Measurements from ENCODE around the gene CCL8.

The CCL8 gene

GRCh38 chr17:34300652-34301370 lies 18.4 kb upstream of the CCL8 start:
- H3K4me3 ChIP-seq (ENCODE audit: low read depth, low read length), result no peak overlapping the region
- H3K27ac ChIP-seq (ENCODE audit: low read depth, low read length), result no peak overlapping the region
- H3K36me3 ChIP-seq (ENCODE audit: control insufficient read depth, insufficient read depth, low read length), result no peaks in the 10 kb centered on the region
- no peaks in the 10 kb centered on the region for H3K9me3 ChIP-seq (ENCODE audit: control insufficient read depth, insufficient read depth, low read depth, low read length)
- peaks cover 9% of the 10 kb centered on the region; the same call in 1 of the 2 replicates for H3K4me1 ChIP-seq (ENCODE audit: control insufficient read depth, insufficient read depth, low read length)
- no peak overlapping the region for H3K9ac ChIP-seq (ENCODE audit: low read length)
- H3K27me3 ChIP-seq (ENCODE audit: control insufficient read depth, insufficient read depth, low read length), result peaks cover 5% of the 10 kb centered on the region

- no peaks in the 10 kb centered on the region for H3K36me3 ChIP-seq (ENCODE audit: control insufficient read depth, insufficient read depth, low read length)
- peaks cover 9% of the 10 kb centered on the region; the same call in 1 of the 2 replicates for H3K4me1 ChIP-seq (ENCODE audit: control insufficient read depth, insufficient read depth, low read length)
- no peaks in the 10 kb centered on the region for H3K9me3 ChIP-seq (ENCODE audit: control insufficient read depth, insufficient read depth, low read depth, low read length)
- peaks cover 5% of the 10 kb centered on the region for H3K27me3 ChIP-seq (ENCODE audit: control insufficient read depth, insufficient read depth, low read length)
- no peak overlapping the region for H3K4me3 ChIP-seq (ENCODE audit: low read depth, low read length)
- H3K9ac ChIP-seq (ENCODE audit: low read length), result no peak overlapping the region
- no peak overlapping the region for H3K27ac ChIP-seq (ENCODE audit: low read depth, low read length)
Measured at GRCh38 chr17:34301986-34302385, 17.2 kb upstream of the CCL8 start.

GRCh38 chr17:34302636-34303035 lies 16.6 kb upstream of the CCL8 start:
- Histone ChIP-seq H3K4me1 (ENCODE audit: control insufficient read depth, insufficient read depth, low read length) (peaks cover 9% of the 10 kb centered on the region; the same call in 1 of the 2 replicates), H3K9me3 (ENCODE audit: control insufficient read depth, insufficient read depth, low read depth, low read length) (no peaks in the 10 kb centered on the region), H3K9ac (ENCODE audit: low read length) (no peak overlapping the region), H3K27ac (ENCODE audit: low read depth, low read length) (no peak overlapping the region), H3K36me3 (ENCODE audit: control insufficient read depth, insufficient read depth, low read length) (no peaks in the 10 kb centered on the region), H3K27me3 (ENCODE audit: control insufficient read depth, insufficient read depth, low read length) (peaks cover 5% of the 10 kb centered on the region), H3K4me3 (ENCODE audit: low read depth, low read length) (no peak overlapping the region)

GRCh38 chr17:34303606-34304005 lies 15.6 kb upstream of the CCL8 start:
- Histone ChIP-seq H3K9me3 (ENCODE audit: control insufficient read depth, insufficient read depth, low read depth, low read length) (no peaks in the 10 kb centered on the region), H3K4me1 (ENCODE audit: control insufficient read depth, insufficient read depth, low read length) (peaks cover 6% of the 10 kb centered on the region; the same call in 1 of the 2 replicates), H3K27ac (ENCODE audit: low read depth, low read length) (no peak overlapping the region), H3K27me3 (ENCODE audit: control insufficient read depth, insufficient read depth, low read length) (peaks cover 2% of the 10 kb centered on the region), H3K36me3 (ENCODE audit: control insufficient read depth, insufficient read depth, low read length) (no peaks in the 10 kb centered on the region), H3K9ac (ENCODE audit: low read length) (no peak overlapping the region), H3K4me3 (ENCODE audit: low read depth, low read length) (no peak overlapping the region)

- H3K4me3 ChIP-seq (ENCODE audit: low read depth, low read length), result no peak overlapping the region
- H3K9ac ChIP-seq (ENCODE audit: low read length), result no peak overlapping the region
- H3K9me3 ChIP-seq (ENCODE audit: control insufficient read depth, insufficient read depth, low read depth, low read length), result no peaks in the 10 kb centered on the region
- no peaks in the 10 kb centered on the region for H3K36me3 ChIP-seq (ENCODE audit: control insufficient read depth, insufficient read depth, low read length)
- no peaks in the 10 kb centered on the region for H3K27me3 ChIP-seq (ENCODE audit: control insufficient read depth, insufficient read depth, low read length)
- H3K4me1 ChIP-seq (ENCODE audit: control insufficient read depth, insufficient read depth, low read length), result peaks cover 4% of the 10 kb centered on the region; the same call in 1 of the 2 replicates
- no peak overlapping the region for H3K27ac ChIP-seq (ENCODE audit: low read depth, low read length)
Measured at GRCh38 chr17:34305061-34305460, 14.2 kb upstream of the CCL8 start.

- no peak overlapping the region for H3K4me3 ChIP-seq (ENCODE audit: low read depth, low read length)
- H3K27ac ChIP-seq (ENCODE audit: low read depth, low read length), result no peak overlapping the region
- H3K4me1 ChIP-seq (ENCODE audit: control insufficient read depth, insufficient read depth, low read length), result no peaks in the 10 kb centered on the region
- H3K9me3 ChIP-seq (ENCODE audit: control insufficient read depth, insufficient read depth, low read depth, low read length), result no peaks in the 10 kb centered on the region
- H3K27me3 ChIP-seq (ENCODE audit: control insufficient read depth, insufficient read depth, low read length), result no peaks in the 10 kb centered on the region
- no peaks in the 10 kb centered on the region for H3K36me3 ChIP-seq (ENCODE audit: control insufficient read depth, insufficient read depth, low read length)
- no peak overlapping the region for H3K9ac ChIP-seq (ENCODE audit: low read length)
Measured at GRCh38 chr17:34305606-34306005, 13.6 kb upstream of the CCL8 start.

GRCh38 chr17:34306466-34306865 lies 12.8 kb upstream of the CCL8 start:
- H3K4me3 ChIP-seq (ENCODE audit: low read depth, low read length), result no peak overlapping the region
- H3K9me3 ChIP-seq (ENCODE audit: control insufficient read depth, insufficient read depth, low read depth, low read length), result no peaks in the 10 kb centered on the region
- no peaks in the 10 kb centered on the region for H3K27me3 ChIP-seq (ENCODE audit: control insufficient read depth, insufficient read depth, low read length)
- H3K36me3 ChIP-seq (ENCODE audit: control insufficient read depth, insufficient read depth, low read length), result no peaks in the 10 kb centered on the region
- no peak overlapping the region for H3K27ac ChIP-seq (ENCODE audit: low read depth, low read length)
- no peak overlapping the region for H3K9ac ChIP-seq (ENCODE audit: low read length)
- H3K4me1 ChIP-seq (ENCODE audit: control insufficient read depth, insufficient read depth, low read length), result no peaks in the 10 kb centered on the region

- no peaks in the 10 kb centered on the region for H3K9me3 ChIP-seq (ENCODE audit: control insufficient read depth, insufficient read depth, low read depth, low read length)
- H3K4me1 ChIP-seq (ENCODE audit: control insufficient read depth, insufficient read depth, low read length), result no peaks in the 10 kb centered on the region
- no peaks in the 10 kb centered on the region for H3K36me3 ChIP-seq (ENCODE audit: control insufficient read depth, insufficient read depth, low read length)
- no peak overlapping the region for H3K27ac ChIP-seq (ENCODE audit: low read depth, low read length)
- no peaks in the 10 kb centered on the region for H3K27me3 ChIP-seq (ENCODE audit: control insufficient read depth, insufficient read depth, low read length)
- no peak overlapping the region for H3K4me3 ChIP-seq (ENCODE audit: low read depth, low read length)
- no peak overlapping the region for H3K9ac ChIP-seq (ENCODE audit: low read length)
Measured at GRCh38 chr17:34307110-34307509, 12.1 kb upstream of the CCL8 start.

- H3K9me3 ChIP-seq (ENCODE audit: control insufficient read depth, insufficient read depth, low read depth, low read length), result no peaks in the 10 kb centered on the region
- no peak overlapping the region for H3K4me3 ChIP-seq (ENCODE audit: low read depth, low read length)
- H3K27ac ChIP-seq (ENCODE audit: low read depth, low read length), result no peak overlapping the region
- H3K27me3 ChIP-seq (ENCODE audit: control insufficient read depth, insufficient read depth, low read length), result no peaks in the 10 kb centered on the region
- no peak overlapping the region for H3K9ac ChIP-seq (ENCODE audit: low read length)
- H3K4me1 ChIP-seq (ENCODE audit: control insufficient read depth, insufficient read depth, low read length), result no peaks in the 10 kb centered on the region
- H3K36me3 ChIP-seq (ENCODE audit: control insufficient read depth, insufficient read depth, low read length), result no peaks in the 10 kb centered on the region
Measured at GRCh38 chr17:34308371-34308770, 10.9 kb upstream of the CCL8 start.

GRCh38 chr17:34311291-34311690 lies 7.9 kb upstream of the CCL8 start:
- H3K4me1 ChIP-seq (ENCODE audit: control insufficient read depth, insufficient read depth, low read length), result no peaks in the 10 kb centered on the region
- H3K9me3 ChIP-seq (ENCODE audit: control insufficient read depth, insufficient read depth, low read depth, low read length), result no peaks in the 10 kb centered on the region
- no peak overlapping the region for H3K27ac ChIP-seq (ENCODE audit: low read depth, low read length)

GRCh38 chr17:34312080-34312479 lies 7.2 kb upstream of the CCL8 start:
- H3K27me3 ChIP-seq (ENCODE audit: control insufficient read depth, insufficient read depth, low read length), result peaks cover 3% of the 10 kb centered on the region
- no peak overlapping the region for H3K9ac ChIP-seq (ENCODE audit: low read length)
- no peak overlapping the region for H3K27ac ChIP-seq (ENCODE audit: low read depth, low read length)
- H3K36me3 ChIP-seq (ENCODE audit: control insufficient read depth, insufficient read depth, low read length), result no peaks in the 10 kb centered on the region
- H3K4me1 ChIP-seq (ENCODE audit: control insufficient read depth, insufficient read depth, low read length), result no peaks in the 10 kb centered on the region
- no peaks in the 10 kb centered on the region for H3K9me3 ChIP-seq (ENCODE audit: control insufficient read depth, insufficient read depth, low read depth, low read length)
- H3K4me3 ChIP-seq (ENCODE audit: low read depth, low read length), result no peak overlapping the region

More at GRCh38 chr17:34311291-34311690, 7.9 kb upstream of the CCL8 start:
- H3K4me3 ChIP-seq (ENCODE audit: low read depth, low read length), result no peak overlapping the region
- peaks cover 3% of the 10 kb centered on the region for H3K27me3 ChIP-seq (ENCODE audit: control insufficient read depth, insufficient read depth, low read length)
- no peaks in the 10 kb centered on the region for H3K36me3 ChIP-seq (ENCODE audit: control insufficient read depth, insufficient read depth, low read length)
- H3K9ac ChIP-seq (ENCODE audit: low read length), result no peak overlapping the region
